GM12801 (cell line): ENCODE data around the gene FAM229A.

Source experiments
- CTCF ChIP-seq: IDR thresholded peaks from one replicate; pipeline ENCODE4 v1.5.1; 2011; ENCODE audit warnings: control low read depth; ENCODE audit not compliant: insufficient read length; ENCODE audit errors: extremely low read depth

Gene FAM229A

GRCh38 chr1:32398401-32398800 lies 36.1 kb upstream of the FAM229A start:
- no peak for TF ChIP-seq CTCF

- no peak for TF ChIP-seq CTCF
These were observed 32.7 kb upstream of the FAM229A start for GRCh38 chr1:32394890-32395432.

GRCh38 chr1:32394141-32394889 lies 32.0 kb upstream of the FAM229A start, which contains the start of gene BSDC1:
Gene BSDC1 (minus strand): TSS chr1:32394441. CDS start chr1:32394414, 27 bp downstream.
- TF ChIP-seq CTCF = no peak

GRCh38 chr1:32393832-32394140 lies 31.5 kb upstream of the FAM229A start:
- no peak for TF ChIP-seq CTCF

GRCh38 chr1:32393136-32393535 lies 30.9 kb upstream of the FAM229A start:
- TF ChIP-seq CTCF = no peak

GRCh38 chr1:32392325-32392724 lies 30.0 kb upstream of the FAM229A start:
- TF ChIP-seq CTCF = no peak

GRCh38 chr1:32390904-32391870 lies 28.9 kb upstream of the FAM229A start:
- no peak for TF ChIP-seq CTCF
